HEK293 (cell line): Measurements from ENCODE around the gene TLE1.

Experiments used
- CTCF ChIA-PET: fragments of 350-600 bp; formaldehyde crosslinking; extraction: SDS; loops from one replicate; lab custom pipeline; 2021; ENCODE audit warnings: antibody characterized with exemption; lab: Yijun Ruan, JAX
- POLR2A ChIA-PET: fragments of 300-600 bp; formaldehyde crosslinking; extraction: SDS; loops from one replicate; lab custom pipeline; 2020; ENCODE audit warnings: antibody characterized with exemption, inconsistent platforms; lab: Yijun Ruan, JAX
- H3K27ac ChIP-seq: fragments of 200-500 bp; sonication (Bioruptor generic); 2 replicates; pipeline ENCODE4 v1.5.1; 2014; ENCODE audit warnings: low read depth, low read length, control low read depth, inconsistent platforms; ENCODE audit errors: extremely low read depth
- H3K36me3 ChIP-seq, 2 experiments: fragments of 200-500 bp in 1 of 2; sonication (Bioruptor generic) in 1 of 2; 1 replicate in 1 of 2; 2 replicates in 1 of 2; pipeline ENCODE4 v1.5.1; 2014 to 2017; ENCODE audit warnings: inconsistent platforms in 2 of 2, low read length in 2 of 2; ENCODE audit not compliant: control insufficient read depth in 2 of 2, insufficient read depth in 1 of 2
- H3K4me1 ChIP-seq: fragments of 200-500 bp; sonication (Bioruptor generic); 2 replicates; pipeline ENCODE4 v1.5.1; 2014; ENCODE audit warnings: mild to moderate bottlenecking, low read length, inconsistent platforms; ENCODE audit not compliant: control insufficient read depth, insufficient read depth
- H3K4me3 ChIP-seq: 2 replicates; pipeline ENCODE4 v1.5.1; 2011; ENCODE audit warnings: low read depth, mild to moderate bottlenecking, control low read depth, low read length, moderate library complexity
- H3K9me3 ChIP-seq: fragments of 200-500 bp; sonication (Bioruptor generic); 2 replicates; pipeline ENCODE4 v1.5.1; 2014; ENCODE audit warnings: low read depth, low read length, inconsistent platforms; ENCODE audit not compliant: control insufficient read depth, insufficient read depth
- BCL6B ChIP-seq: fragments of 450-650 bp; formaldehyde crosslinking; IDR thresholded peaks from 2 replicates; pipeline ENCODE4 v1.5.1; 2017; ENCODE audit warnings: missing biosample characterization, missing genetic modification characterization
- KLF10 ChIP-seq: fragments of 450-650 bp; IDR thresholded peaks from 2 replicates; pipeline ENCODE4 v1.5.1; 2018; ENCODE audit warnings: missing biosample characterization, mild to moderate bottlenecking, missing genetic modification characterization
- PATZ1 ChIP-seq: fragments of 450-650 bp; formaldehyde crosslinking; IDR thresholded peaks from 2 replicates; pipeline ENCODE4 v1.5.1; 2016; ENCODE audit warnings: missing biosample characterization, missing genetic modification characterization
- PRDM4 ChIP-seq: fragments of 450-650 bp; formaldehyde crosslinking; IDR thresholded peaks from 2 replicates; pipeline ENCODE4 v1.5.1; 2017; ENCODE audit warnings: missing biosample characterization, missing genetic modification characterization
- REST ChIP-seq: fragments of 450-650 bp; formaldehyde crosslinking; IDR thresholded peaks from 2 replicates; pipeline ENCODE4 v1.5.1; 2016; ENCODE audit warnings: missing biosample characterization, missing genetic modification characterization
- ZNF16 ChIP-seq: fragments of 450-650 bp; formaldehyde crosslinking; IDR thresholded peaks from 2 replicates; pipeline ENCODE4 v1.5.1; 2016; ENCODE audit warnings: low read depth, missing biosample characterization, missing genetic modification characterization
- ZNF335 ChIP-seq: fragments of 450-650 bp; formaldehyde crosslinking; conservative IDR thresholded peaks from 2 replicates; pipeline ENCODE4 v1.5.1; 2016; ENCODE audit warnings: missing biosample characterization, missing genetic modification characterization
- ZNF518A ChIP-seq: fragments of 450-650 bp; formaldehyde crosslinking; conservative IDR thresholded peaks from 2 replicates; pipeline ENCODE4 v1.5.1; 2016; ENCODE audit warnings: low read depth, missing biosample characterization, missing genetic modification characterization
- ZNF580 ChIP-seq: fragments of 450-650 bp; formaldehyde crosslinking; IDR thresholded peaks from 2 replicates; pipeline ENCODE4 v1.5.1; 2016; ENCODE audit warnings: missing biosample characterization, missing genetic modification characterization
- ZNF660 ChIP-seq: fragments of 450-650 bp; IDR thresholded peaks from 2 replicates; pipeline ENCODE4 v1.5.1; 2018; ENCODE audit warnings: missing biosample characterization, mild to moderate bottlenecking, missing genetic modification characterization
- ZNF701 ChIP-seq: fragments of 450-650 bp; formaldehyde crosslinking; IDR thresholded peaks from 2 replicates; pipeline ENCODE4 v1.5.1; 2016; ENCODE audit warnings: missing biosample characterization, missing genetic modification characterization
- ZNF776 ChIP-seq: fragments of 450-650 bp; formaldehyde crosslinking; IDR thresholded peaks from 2 replicates; pipeline ENCODE4 v1.5.0; 2017; ENCODE audit warnings: missing biosample characterization, missing genetic modification characterization, borderline replicate concordance
- ZNF777 ChIP-seq: fragments of 450-650 bp; formaldehyde crosslinking; IDR thresholded peaks from 2 replicates; pipeline ENCODE4 v1.5.1; 2017; ENCODE audit warnings: missing biosample characterization, missing genetic modification characterization, borderline replicate concordance

TLE1 gene

GRCh38 chr9:81656004-81656403 is 33.3 kb downstream of the TLE1 start:
- no peak for TF ChIP-seq ZNF518A (tag by site-specific recombination)
- TF ChIP-seq ZNF335 (tag by site-specific recombination) = no peak
- no peak for TF ChIP-seq ZNF701 (tag by site-specific recombination)
- TF ChIP-seq ZNF777 (tag by site-specific recombination) = no peak
- TF ChIP-seq REST (tag by site-specific recombination) = no peak
- TF ChIP-seq ZNF580 (tag by site-specific recombination) = no peak
- no peak for TF ChIP-seq ZNF16 (tag by site-specific recombination)
- no peak for TF ChIP-seq PRDM4
- TF ChIP-seq ZNF660 = no peak
- Histone ChIP-seq H3K4me3 (no peak overlapping the region), H3K4me1 (no peaks in the 10 kb centered on the region; the same call in 1 of the 2 replicates)

GRCh38 chr9:81653240-81653639 is 36.1 kb downstream of the TLE1 start:
- TF ChIP-seq PATZ1 (tag by site-specific recombination) (no peak), KLF10 (tag by site-specific recombination) (no peak), BCL6B (tag by site-specific recombination) (no peak), ZNF776 (tag by site-specific recombination) (no peak)
- Histone ChIP-seq H3K27ac (no peak overlapping the region), H3K36me3 (peaks cover 11 to 55% of the 10 kb centered on the region in 2 experiments; a peak in 2 of 3 replicates), H3K4me3 (no peak overlapping the region), H3K9me3 (no peaks in the 10 kb centered on the region), H3K4me1 (no peaks in the 10 kb centered on the region; the same call in 1 of the 2 replicates)
- CTCF ChIA-PET = interaction anchor here (0.6 kb wide), 1 partner anchor 982 kb away, joined by 3 read pairs; no protein-coding TSS in a partner anchor
- POLR2A ChIA-PET = no interaction called here

More at GRCh38 chr9:81656004-81656403, 33.3 kb downstream of the TLE1 start:
- peaks cover 11 to 45% of the 10 kb centered on the region in 2 experiments; a peak in 2 of 3 replicates for H3K36me3 ChIP-seq
- H3K9me3 ChIP-seq = no peaks in the 10 kb centered on the region
- POLR2A ChIA-PET = interaction anchor here (0.7 kb wide), 1 partner anchor 19 kb away, joined by 3 read pairs; no protein-coding TSS in a partner anchor
- H3K27ac ChIP-seq = no peak overlapping the region
- CTCF ChIA-PET = no interaction called here
